Liver (tissue), 3 donors: ENCODE data around the gene TMTC1.

ENCODE experiments used
- TAF1 ChIP-seq: conservative IDR thresholded peaks from 2 replicates; pipeline ENCODE4 v1.6.1; 2016; ENCODE audit warnings: antibody characterized with exemption, mild to moderate bottlenecking
- TF ChIP-seq, protein P1 (sequence below): fragments of 150-350 bp; IDR thresholded peaks from 2 replicates; pipeline ENCODE4 v1.5.1; 2017; ENCODE audit warnings: improper control_type of control experiment, low read depth, low read length; ENCODE audit not compliant: missing input control
- donor health status: healthy.
- donor health status: healthy.

DNA sequence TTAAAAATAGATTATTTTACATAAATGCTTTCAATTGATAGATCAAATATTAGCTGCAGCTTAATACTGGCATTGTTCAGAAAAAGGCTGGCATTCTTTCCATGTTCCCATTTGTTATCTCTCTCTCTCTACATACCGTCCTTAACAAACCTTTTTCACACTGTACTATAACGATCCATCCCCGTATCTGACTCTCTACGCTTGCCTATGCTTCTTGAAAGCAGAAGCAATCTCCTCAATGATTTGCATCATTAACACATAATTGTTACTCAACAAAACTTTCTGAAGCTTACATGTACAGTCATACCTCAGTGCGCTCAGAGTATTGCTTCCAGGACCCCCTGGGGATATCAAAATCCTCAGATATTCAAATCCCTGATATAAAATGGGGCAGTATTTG, 89.7 kb downstream of the TMTC1 start:
- TF ChIP-seq, protein P1, sequence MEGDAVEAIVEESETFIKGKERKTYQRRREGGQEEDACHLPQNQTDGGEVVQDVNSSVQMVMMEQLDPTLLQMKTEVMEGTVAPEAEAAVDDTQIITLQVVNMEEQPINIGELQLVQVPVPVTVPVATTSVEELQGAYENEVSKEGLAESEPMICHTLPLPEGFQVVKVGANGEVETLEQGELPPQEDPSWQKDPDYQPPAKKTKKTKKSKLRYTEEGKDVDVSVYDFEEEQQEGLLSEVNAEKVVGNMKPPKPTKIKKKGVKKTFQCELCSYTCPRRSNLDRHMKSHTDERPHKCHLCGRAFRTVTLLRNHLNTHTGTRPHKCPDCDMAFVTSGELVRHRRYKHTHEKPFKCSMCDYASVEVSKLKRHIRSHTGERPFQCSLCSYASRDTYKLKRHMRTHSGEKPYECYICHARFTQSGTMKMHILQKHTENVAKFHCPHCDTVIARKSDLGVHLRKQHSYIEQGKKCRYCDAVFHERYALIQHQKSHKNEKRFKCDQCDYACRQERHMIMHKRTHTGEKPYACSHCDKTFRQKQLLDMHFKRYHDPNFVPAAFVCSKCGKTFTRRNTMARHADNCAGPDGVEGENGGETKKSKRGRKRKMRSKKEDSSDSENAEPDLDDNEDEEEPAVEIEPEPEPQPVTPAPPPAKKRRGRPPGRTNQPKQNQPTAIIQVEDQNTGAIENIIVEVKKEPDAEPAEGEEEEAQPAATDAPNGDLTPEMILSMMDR = no peak
- no peak for TF ChIP-seq TAF1
